Posterior cingulate gyrus (tissue), 11 donors: Measurements from ENCODE around the gene PTPRG.

Experiments used
- DNase-seq, 10 donors: peaks; one replicate each; pipeline versions ENCODE4 v3.0.0 to v3.0.0-alpha.2; 2020 to 2021; ENCODE audit warnings: mixed read lengths in 3 of 10
- intact Hi-C: fragments of 100-400 bp; cut with DNase I; formaldehyde crosslinking; loops from one replicate; pipeline ENCODE4 v1.15.1; 2023

PTPRG gene

GRCh38 chr3:62332017-62332416 is 770.6 kb downstream of the PTPRG start:
- intact Hi-C loops = loop anchor here (2.0 kb wide), 1 partner anchor 227 kb away; no protein-coding TSS in a partner anchor
- DNase-seq = no peak

GRCh38 chr3:62332835-62333244 is 771.5 kb downstream of the PTPRG start:
- no peak for DNase-seq
- intact Hi-C loops = loop anchor here (2.0 kb wide), 1 partner anchor 226 kb away; no protein-coding TSS in a partner anchor

GRCh38 chr3:62335196-62335595 is 773.8 kb downstream of the PTPRG start:
- DNase-seq = no peak
- intact Hi-C loops = no loop called here

- no peak for DNase-seq
- intact Hi-C loops = no loop called here
Measured at GRCh38 chr3:62343755-62344154, 782.4 kb downstream of the PTPRG start.
